ENCODE results near the gene MAP4.
"Not testable (repeated sequence)": the region's sequence is repeated elsewhere in the genome, so short reads cannot be mapped to it uniquely, and the experiment has no call there.

MAP4 gene

GRCh38 chr3:48015431-48016180, 610 bp downstream of the MAP4 start:
- no peak for DNase-seq (ENCODE audit: low spot score)

GRCh38 chr3:48014358-48014757, 1.9 kb downstream of the MAP4 start:
- no peak for DNase-seq (ENCODE audit: low spot score)

- DNase-seq (ENCODE audit: low spot score) = no peak
Observed at GRCh38 chr3:48013288-48013980, 2.8 kb downstream of the MAP4 start.

- no peak for DNase-seq (ENCODE audit: low spot score)
Observed at GRCh38 chr3:48012659-48013058, 3.6 kb downstream of the MAP4 start.

- DNase-seq (ENCODE audit: low spot score) = not testable (repeated sequence)
Observed at GRCh38 chr3:48008066-48008465, 8.2 kb downstream of the MAP4 start.

GRCh38 chr3:48007361-48007760, 8.9 kb downstream of the MAP4 start:
- DNase-seq (ENCODE audit: low spot score) = not testable (repeated sequence)

- not testable (repeated sequence) for DNase-seq (ENCODE audit: low spot score)
Observed at GRCh38 chr3:48006794-48007193, 9.4 kb downstream of the MAP4 start.

GRCh38 chr3:48004694-48005093, 11.5 kb downstream of the MAP4 start:
- no peak for DNase-seq (ENCODE audit: low spot score)

GRCh38 chr3:48002787-48003186, 13.4 kb downstream of the MAP4 start:
- no peak for DNase-seq (ENCODE audit: low spot score)

GRCh38 chr3:48001991-48002390, 14.2 kb downstream of the MAP4 start:
- DNase-seq (ENCODE audit: low spot score) = no peak

GRCh38 chr3:48000212-48000611, 16.0 kb downstream of the MAP4 start:
- DNase-seq (ENCODE audit: low spot score) = peak; percentile 7

- DNase-seq (ENCODE audit: low spot score) = no peak
Observed at GRCh38 chr3:47996440-47996839, 19.8 kb downstream of the MAP4 start.

- DNase-seq (ENCODE audit: low spot score) = no peak
Observed at GRCh38 chr3:47994180-47994579, 22.0 kb downstream of the MAP4 start.

- DNase-seq (ENCODE audit: low spot score) = no peak
Observed at GRCh38 chr3:47991341-47991740, 24.9 kb downstream of the MAP4 start.

- peak; percentile 67 for DNase-seq (ENCODE audit: low spot score)
Observed at GRCh38 chr3:47989981-47990440, 26.2 kb downstream of the MAP4 start.

GRCh38 chr3:47985381-47985780, 30.8 kb downstream of the MAP4 start:
- no peak for DNase-seq (ENCODE audit: low spot score)

- DNase-seq (ENCODE audit: low spot score) = no peak
Observed at GRCh38 chr3:47984075-47984728, 32.0 kb downstream of the MAP4 start.

GRCh38 chr3:47980795-47981194, 35.4 kb downstream of the MAP4 start:
- DNase-seq (ENCODE audit: low spot score) = no peak

- DNase-seq (ENCODE audit: low spot score) = no peak
Observed at GRCh38 chr3:47979070-47979469, 37.1 kb downstream of the MAP4 start.

GRCh38 chr3:47978386-47978785, 37.8 kb downstream of the MAP4 start:
- no peak for DNase-seq (ENCODE audit: low spot score)

- DNase-seq (ENCODE audit: low spot score) = no peak
Observed at GRCh38 chr3:47976135-47976732, 40.0 kb downstream of the MAP4 start.

GRCh38 chr3:47974974-47975470, 41.2 kb downstream of the MAP4 start:
- DNase-seq (ENCODE audit: low spot score) = no peak
